GM19239 (cell line): ENCODE measurements around the gene MMP15.
"Not testable (repeated sequence)": the region's sequence is repeated elsewhere in the genome, so short reads cannot be mapped to it uniquely, and the experiment has no call there.

Experiments used
- DNase-seq: peaks from one replicate; pipeline ENCODE4 v3.0.0; 2011; ENCODE audit warnings: low spot score; ENCODE audit not compliant: insufficient read length
- FAIRE-seq: peaks from 2 replicates; lab custom pipeline; 2011; peaks lifted over from hg19 to GRCh38; lab: Jason Lieb, UNC

Gene MMP15

DNA sequence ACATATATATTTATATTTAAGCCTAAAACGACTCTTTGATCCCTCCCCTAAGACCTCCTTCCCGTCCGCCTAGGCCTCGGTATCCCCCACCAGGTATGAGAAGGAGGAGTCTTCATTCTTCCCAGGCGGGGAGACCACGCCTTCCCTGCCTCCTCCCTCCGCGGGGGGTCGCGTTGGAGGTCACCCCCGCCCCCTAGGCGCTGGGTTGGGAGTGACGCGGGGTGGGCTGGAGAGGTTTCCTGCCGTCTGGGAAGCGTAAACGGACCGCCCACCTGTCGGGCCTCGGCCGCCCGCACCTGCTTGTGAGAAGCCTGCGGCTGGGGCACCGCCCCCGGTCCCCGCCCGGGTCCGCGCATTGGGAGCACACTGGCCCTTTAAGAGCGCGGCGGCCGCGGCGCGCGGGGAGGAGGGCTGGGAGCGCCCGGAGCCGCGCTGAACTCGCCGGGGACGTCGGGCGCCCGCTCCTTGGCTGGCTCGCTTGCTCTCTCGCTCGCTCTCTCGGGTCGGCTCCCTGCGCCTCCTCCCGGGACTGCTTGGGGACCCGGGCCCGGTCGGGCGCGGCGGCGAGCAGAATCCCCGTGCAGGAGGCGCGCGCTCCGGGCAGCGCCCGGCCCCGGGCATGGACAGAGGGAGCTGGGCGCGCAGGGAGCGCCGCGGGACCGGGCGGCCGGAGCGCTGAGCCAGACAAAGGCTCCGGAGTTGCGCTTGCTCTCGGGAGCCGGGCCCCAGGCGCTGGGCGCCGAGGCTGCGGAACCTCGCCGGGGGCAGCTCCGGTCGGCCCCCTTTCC lies at the start of gene MMP15:
TSS of gene MMP15 (plus strand) at position 404 of the 788 bp plus-strand sequence. CDS start 597 bp downstream, outside the sequence.
- FAIRE-seq, result peak; percentile 40
- no peak for DNase-seq

GRCh38 chr16:57976331-57976796 lies 49.2 kb upstream of the MMP15 start:
- FAIRE-seq, result no peak

GRCh38 chr16:57977418-57978069 lies 48.0 kb upstream of the MMP15 start:
- DNase-seq (no peak), FAIRE-seq (no peak)

More at GRCh38 chr16:57976331-57976796, 49.2 kb upstream of the MMP15 start:
- no peak for DNase-seq

DNA sequence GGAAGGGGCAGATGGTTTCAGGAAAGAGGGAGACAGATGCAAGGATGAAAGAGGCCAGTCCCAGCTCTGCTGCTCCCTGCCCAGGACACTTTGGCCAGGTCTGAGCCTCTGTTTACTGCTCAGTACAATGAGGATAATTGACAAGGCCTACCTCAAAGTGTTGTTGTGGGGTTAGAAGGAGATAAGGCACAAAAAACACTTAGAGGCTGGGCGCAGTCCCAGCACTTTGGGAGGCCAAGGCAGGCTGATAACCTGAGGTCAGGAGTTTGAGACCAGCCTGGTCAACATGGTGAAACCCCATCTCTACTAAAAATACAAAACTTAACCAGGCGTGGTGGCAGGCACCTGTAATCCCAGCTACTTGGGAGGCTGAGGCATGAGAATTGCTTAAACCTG lies 47.5 kb upstream of the MMP15 start:
- not testable (repeated sequence) for FAIRE-seq, DNase-seq

GRCh38 chr16:57979006-57979585 lies 46.5 kb upstream of the MMP15 start:
- FAIRE-seq, result no peak
- no peak for DNase-seq

DNA sequence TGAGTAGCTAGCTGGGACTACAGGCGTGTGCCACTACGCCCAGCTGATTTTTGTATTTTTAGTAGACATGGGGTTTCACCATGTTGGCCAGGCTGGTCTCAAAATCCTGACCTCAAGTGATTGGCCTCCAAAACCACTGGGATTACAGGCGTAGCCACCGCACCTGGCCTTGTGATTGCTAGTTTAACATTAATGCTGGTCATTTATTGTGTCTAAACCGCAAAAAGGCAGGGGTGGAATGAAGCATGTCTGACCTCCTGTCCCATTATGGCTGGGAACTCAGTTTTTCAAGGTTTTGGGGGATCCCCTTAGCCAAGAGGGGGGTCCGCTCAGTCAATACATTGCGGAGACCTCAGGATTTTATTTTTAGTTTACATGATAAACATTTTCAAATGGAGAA lies 43.9 kb upstream of the MMP15 start:
- DNase-seq (no peak), FAIRE-seq (no peak)

DNA sequence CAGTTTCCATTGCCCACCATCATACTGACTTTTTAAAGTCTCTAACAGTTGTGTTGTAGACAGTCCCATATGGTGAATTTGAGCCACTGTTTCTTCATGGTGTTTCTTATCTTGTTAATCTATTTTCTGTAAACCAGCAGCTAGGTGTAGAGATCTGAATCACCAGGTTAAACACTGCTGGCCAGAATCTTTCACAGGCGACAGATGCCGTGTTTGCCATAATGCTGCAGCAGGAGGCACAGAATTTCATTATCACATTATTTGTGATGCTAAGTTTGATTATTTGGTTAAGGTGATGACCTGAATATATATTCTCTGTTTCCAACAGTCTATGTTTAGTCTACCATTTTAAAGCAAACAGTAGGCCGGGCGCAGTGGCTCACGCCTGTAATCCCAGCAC lies 43.2 kb upstream of the MMP15 start:
- FAIRE-seq, result no peak
- DNase-seq, result no peak

- DNase-seq (peak; percentile 81), FAIRE-seq (no peak)
Observed at GRCh38 chr16:57984443-57985203, 40.9 kb upstream of the MMP15 start.

- FAIRE-seq, result no peak
Observed at GRCh38 chr16:57985204-57986181, 40.1 kb upstream of the MMP15 start.

DNA sequence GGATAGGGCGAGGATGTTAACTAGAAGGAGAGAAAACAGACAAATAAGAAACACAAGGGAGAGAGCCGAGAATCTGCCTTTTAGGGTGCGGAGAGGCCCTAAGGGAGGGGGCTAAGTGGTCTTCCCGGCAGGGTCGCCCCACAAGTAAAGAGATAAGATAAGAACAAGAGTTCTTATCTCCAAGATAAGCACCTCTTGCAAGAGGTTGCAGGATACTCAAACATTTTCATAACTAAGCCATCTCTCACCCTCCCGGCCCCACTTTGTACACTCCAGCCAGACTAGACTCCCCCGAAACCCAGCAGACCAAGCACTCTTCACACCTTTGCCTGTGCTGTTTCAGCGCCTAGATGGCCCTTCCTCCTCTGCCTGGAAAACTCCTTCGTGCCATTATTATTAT lies 39.4 kb upstream of the MMP15 start:
- FAIRE-seq (no peak), DNase-seq (no peak)

More at GRCh38 chr16:57985204-57986181, 40.1 kb upstream of the MMP15 start:
- no peak for DNase-seq

DNA sequence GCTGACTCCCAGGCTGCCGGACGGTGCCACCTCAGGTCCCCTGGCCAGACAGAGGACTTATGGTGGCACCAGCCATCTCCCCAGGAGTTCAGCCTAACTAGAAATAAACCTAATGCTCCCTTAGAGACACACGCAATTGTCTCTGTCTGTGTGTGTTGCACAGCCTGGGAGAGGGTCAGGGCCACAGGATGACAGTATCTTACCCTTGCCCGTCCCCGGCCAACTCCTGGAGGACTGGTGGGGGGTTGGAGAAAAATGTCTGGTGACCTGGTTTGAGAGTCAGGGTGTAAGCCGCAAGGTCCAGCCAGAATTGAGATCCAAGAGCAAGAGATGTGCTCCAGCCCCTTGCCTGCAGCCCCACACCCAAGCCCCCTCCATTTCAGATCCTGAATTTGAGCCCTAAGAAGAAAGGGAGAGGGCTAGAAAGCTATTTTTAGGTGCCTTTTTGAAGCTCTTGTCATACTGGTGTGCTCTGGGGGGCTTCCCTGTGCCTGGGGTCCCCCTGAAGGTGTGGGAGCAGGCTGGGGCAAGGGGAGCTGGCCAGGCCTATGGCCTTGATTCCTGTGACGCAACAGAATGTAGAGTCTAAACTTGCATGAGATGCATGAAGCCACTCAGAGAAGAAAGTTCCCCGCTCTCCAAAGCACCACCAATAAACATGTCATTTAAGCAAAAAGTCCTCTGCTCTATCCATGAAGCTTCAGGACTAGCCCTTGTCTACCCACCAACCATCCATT lies 37.9 kb upstream of the MMP15 start:
- no peak for FAIRE-seq
- DNase-seq, result no peak

- no peak for DNase-seq
- FAIRE-seq, result no peak
Observed at GRCh38 chr16:57988929-57989328, 36.6 kb upstream of the MMP15 start.

DNA sequence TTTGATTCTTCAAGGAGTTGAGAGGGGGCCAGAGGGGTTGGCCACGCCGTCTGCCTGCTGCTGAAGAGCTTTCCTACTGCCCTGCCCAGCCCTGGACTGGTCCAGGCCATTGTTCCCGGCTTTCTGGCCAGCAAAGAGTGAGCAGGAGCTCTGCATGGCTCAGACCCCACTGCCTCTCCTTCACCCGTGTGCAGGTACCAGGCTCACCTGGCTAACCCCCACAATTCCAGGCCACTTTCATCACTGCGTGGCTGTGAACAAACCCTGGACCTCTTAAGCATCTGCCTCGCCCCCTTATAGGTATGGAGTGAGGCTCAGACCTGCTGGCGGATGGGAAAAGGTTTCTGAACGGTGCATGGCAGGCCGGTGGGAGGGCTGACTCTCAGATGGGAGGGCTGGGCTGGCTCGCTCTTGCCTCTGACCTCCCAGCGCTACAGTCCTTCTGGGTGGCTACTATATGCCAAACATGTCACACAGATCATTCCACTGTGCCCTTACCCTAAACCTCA lies 33.9 kb upstream of the MMP15 start:
- DNase-seq, result no peak
- FAIRE-seq, result no peak

- DNase-seq, result no peak
- FAIRE-seq, result no peak
Observed at GRCh38 chr16:57992084-57992483, 33.5 kb upstream of the MMP15 start.

GRCh38 chr16:57993438-57993837 lies 32.1 kb upstream of the MMP15 start:
- FAIRE-seq (no peak), DNase-seq (no peak)

DNA sequence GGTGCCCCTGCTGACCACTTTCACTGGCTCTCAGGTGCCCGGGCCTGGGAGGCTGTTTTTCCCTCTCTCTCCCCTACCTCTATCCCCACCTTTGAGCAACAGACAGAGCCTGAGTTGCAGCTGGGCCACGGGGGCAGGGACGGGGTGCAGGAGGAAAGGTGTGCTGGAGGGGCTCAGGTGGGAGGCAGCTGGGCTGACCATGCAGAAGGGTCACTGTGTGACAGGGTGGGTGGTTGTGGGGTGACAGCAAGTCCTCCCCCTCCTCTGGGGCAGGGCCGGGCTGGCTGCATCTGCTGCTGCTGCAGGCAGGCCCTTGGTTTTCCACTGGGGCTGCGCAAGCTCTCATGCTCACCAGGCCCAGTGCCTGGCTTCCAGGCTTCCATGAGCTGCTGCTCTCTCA lies 31.7 kb upstream of the MMP15 start:
- DNase-seq, result no peak
- no peak for FAIRE-seq

GRCh38 chr16:57994361-57994760 lies 31.2 kb upstream of the MMP15 start:
- FAIRE-seq (no peak), DNase-seq (no peak)

GRCh38 chr16:57994778-57995177 lies 30.8 kb upstream of the MMP15 start:
- DNase-seq (peak; percentile 46), FAIRE-seq (no peak)
